ENCODE data around the gene ERH.

The ERH gene

DNA sequence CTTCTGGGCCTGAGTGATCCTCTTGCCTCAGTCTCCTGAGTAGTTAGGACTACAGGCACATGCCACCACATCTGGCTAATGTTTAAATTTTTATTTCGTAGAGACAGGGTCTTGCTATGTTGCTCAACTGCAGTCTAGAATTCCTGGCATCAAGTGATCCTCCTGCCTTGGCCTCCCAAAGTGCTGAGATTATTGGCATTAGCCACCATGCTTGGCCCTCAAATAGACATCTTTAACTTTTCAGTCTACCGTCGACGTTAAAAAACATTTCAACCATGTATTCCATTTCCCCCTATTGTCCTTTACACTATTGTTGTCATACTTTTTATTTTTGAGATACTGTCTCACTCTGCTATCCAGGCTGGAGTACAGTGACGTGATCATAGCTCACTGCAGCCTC lies 22.4 kb downstream of the ERH start:
- H3K4me3 ChIP-seq (replicated peaks; ENCODE audit: low read depth, low read length), result no peak overlapping the region
- TF ChIP-seq, protein P1, sequence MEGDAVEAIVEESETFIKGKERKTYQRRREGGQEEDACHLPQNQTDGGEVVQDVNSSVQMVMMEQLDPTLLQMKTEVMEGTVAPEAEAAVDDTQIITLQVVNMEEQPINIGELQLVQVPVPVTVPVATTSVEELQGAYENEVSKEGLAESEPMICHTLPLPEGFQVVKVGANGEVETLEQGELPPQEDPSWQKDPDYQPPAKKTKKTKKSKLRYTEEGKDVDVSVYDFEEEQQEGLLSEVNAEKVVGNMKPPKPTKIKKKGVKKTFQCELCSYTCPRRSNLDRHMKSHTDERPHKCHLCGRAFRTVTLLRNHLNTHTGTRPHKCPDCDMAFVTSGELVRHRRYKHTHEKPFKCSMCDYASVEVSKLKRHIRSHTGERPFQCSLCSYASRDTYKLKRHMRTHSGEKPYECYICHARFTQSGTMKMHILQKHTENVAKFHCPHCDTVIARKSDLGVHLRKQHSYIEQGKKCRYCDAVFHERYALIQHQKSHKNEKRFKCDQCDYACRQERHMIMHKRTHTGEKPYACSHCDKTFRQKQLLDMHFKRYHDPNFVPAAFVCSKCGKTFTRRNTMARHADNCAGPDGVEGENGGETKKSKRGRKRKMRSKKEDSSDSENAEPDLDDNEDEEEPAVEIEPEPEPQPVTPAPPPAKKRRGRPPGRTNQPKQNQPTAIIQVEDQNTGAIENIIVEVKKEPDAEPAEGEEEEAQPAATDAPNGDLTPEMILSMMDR (IDR thresholded peaks at IDR 0.05; ENCODE audit: low read depth, low read length, missing control alignments), result no peak
- no peak for DNase-seq (ENCODE audit: extremely low read depth, low read depth)

DNA sequence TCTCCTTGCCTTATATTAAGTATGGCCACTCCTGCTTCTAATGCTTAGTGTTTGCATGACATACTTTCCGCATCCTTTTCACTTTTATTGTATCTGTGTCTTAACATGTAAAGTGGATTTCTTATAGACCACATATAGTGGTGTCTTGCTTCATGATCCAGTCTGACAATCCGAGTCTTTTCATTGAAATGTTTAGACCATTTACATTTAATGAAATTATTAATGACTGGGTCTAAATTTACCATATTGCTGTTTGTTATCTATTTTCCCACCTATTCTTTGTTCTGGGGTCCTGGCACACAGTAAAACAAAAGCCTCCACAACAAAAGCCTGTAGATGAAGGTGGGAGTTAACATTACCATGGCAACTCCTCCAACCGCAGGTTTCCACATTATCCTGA lies 22.9 kb downstream of the ERH start:
- TF ChIP-seq, protein P1 (IDR thresholded peaks at IDR 0.05; ENCODE audit: low read depth, low read length, missing control alignments), result no peak
- DNase-seq (ENCODE audit: extremely low read depth, low read depth), result no peak
- H3K4me3 ChIP-seq (replicated peaks; ENCODE audit: low read depth, low read length), result no peak overlapping the region

DNA sequence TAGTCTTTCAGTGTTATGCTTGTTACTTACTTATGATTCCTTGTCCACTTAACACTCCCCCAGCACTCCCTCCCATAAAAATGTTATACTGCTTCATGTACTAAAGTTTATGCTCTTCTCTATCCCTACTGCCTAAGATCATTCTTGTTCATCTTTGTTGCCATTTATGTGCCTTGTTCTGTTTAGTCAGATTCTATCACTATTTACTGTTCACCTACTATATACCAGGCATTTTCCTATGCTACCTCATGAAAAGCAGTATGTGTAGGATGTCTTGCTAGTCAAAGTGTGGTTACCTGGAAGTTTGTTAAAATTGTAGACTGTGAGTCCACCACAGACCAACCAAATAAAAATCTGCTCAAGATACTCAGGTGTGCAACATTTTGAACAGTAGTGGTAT lies 23.9 kb downstream of the ERH start:
- TF ChIP-seq, protein P1 (IDR thresholded peaks at IDR 0.05; ENCODE audit: low read depth, low read length, missing control alignments), result no peak
- DNase-seq (ENCODE audit: extremely low read depth, low read depth), result no peak
- H3K4me3 ChIP-seq (replicated peaks; ENCODE audit: low read depth, low read length), result no peak overlapping the region

DNA sequence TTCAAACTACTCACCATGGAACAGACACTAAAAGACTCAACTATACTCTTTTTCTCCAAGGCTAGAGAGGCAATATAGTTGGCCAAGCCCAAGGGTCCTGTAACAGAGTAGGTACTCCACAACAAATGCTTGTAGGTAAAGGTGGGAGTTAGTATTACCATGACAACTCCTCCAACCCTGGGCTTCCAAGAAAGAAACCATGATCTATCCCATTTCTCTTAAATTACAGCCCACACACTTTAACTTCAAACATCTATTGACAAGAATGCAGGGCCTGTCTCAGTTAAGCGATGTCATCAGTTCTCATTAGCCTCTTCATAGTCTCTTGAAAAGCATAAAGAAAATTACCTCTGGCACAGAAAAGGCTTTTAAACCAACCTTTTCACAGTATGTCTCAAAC lies 25.0 kb downstream of the ERH start:
- no peak overlapping the region for H3K4me3 ChIP-seq (replicated peaks; ENCODE audit: low read depth, low read length)
- DNase-seq (ENCODE audit: extremely low read depth, low read depth), result no peak
- TF ChIP-seq, protein P1 (IDR thresholded peaks at IDR 0.05; ENCODE audit: low read depth, low read length, missing control alignments), result no peak

DNA sequence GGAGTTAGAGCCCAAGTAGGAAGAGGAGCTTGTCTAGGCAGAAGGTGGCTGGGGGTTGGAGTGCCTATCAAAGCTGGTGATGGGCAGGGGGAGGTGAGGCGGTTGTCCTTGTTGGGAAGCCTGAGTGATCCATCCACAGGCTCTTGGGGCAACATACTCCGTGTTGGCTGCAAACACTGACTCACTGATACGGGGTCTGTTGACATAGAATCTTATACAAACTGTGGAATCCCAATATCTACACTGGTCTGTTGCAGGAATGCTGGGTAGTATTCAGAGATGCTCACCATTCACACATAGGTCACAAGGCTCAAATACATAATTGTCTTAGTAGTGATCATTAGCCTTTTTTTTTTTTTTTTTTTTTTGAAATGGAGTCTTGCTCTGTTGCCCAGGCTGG lies 26.0 kb downstream of the ERH start:
- DNase-seq (ENCODE audit: extremely low read depth, low read depth), result no peak
- no peak overlapping the region for H3K4me3 ChIP-seq (replicated peaks; ENCODE audit: low read depth, low read length)
- TF ChIP-seq, protein P1 (IDR thresholded peaks at IDR 0.05; ENCODE audit: low read depth, low read length, missing control alignments), result no peak

DNA sequence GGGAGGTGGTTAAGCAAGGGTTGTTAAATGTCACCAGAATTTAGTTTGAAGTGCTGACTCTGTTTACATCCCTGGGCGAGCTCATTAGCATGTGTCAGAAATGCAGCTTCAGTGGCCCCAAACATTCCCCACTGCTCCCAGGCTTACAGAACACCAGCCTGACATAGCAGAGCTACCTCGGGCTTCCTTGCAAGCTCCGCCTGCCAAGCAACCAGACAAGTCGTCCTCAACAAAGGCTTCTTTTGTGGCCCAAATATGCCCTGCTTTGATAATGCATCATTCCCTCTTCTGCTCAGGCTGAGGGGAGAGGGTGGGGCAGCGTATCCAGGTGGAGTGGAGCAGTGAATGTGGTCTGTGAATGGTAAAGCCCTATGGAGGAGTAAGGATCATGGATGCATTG lies 28.0 kb downstream of the ERH start:
- TF ChIP-seq, protein P1 (IDR thresholded peaks at IDR 0.05; ENCODE audit: low read depth, low read length, missing control alignments), result no peak
- H3K4me3 ChIP-seq (replicated peaks; ENCODE audit: low read depth, low read length), result no peak overlapping the region
- DNase-seq (ENCODE audit: extremely low read depth, low read depth), result no peak

DNA sequence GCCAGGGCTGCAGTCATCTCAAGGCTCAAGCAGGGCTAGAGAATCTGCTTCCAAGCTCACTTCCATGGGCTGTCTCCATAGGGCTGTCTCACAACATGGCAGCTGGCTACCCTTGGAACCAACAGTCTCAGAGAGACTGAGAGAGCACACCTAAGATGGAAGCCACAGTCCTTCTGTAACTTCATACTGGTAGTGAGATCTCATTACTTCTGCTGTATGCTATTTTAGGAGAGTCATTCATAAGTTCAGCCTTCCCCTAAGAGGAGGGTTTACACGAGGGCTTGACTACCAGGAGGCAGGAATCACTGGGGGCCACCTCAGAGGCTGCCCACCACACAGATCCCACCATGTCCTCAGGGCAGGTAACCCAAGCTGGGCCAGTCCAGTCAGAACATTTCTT lies 29.7 kb downstream of the ERH start:
- no peak overlapping the region for H3K4me3 ChIP-seq (replicated peaks; ENCODE audit: low read depth, low read length)
- DNase-seq (ENCODE audit: extremely low read depth, low read depth), result no peak
- TF ChIP-seq, protein P1 (IDR thresholded peaks at IDR 0.05; ENCODE audit: low read depth, low read length, missing control alignments), result no peak

Measured in HFF-Myc (cell line).